Heart left ventricle (tissue), 13 donors: ENCODE measurements around the gene MCCC2.

Source experiments
- CTCF ChIP-seq, 12 donors: fragments of 200-600 bp; sonication (generic) in 4 of 12; IDR thresholded peaks; one replicate each; pipeline versions ENCODE4 v1.5.0 to v1.8.0; 2018 to 2022; ENCODE audit warnings: antibody characterized with exemption in 12 of 12, mild to moderate bottlenecking in 5 of 12
- POLR2A ChIP-seq, 2 donors: fragments of 450-650 bp; IDR thresholded peaks; one replicate each; pipeline ENCODE4 v1.6.1; 2017; ENCODE audit warnings: antibody characterized with exemption in 2 of 2, mild to moderate bottlenecking in 2 of 2, moderate library complexity in 2 of 2
- donor health status: ischemic (EF 13 %, LVEDD 7.1; RV severe dilation, severe dysfunction).
- donor health status: DM: no; HTN: yes; CAD: no.
- donor health status: DM: no; HTN: no; CAD: no.
- donor health status: ischemic (EF 25% LVEDD 6.9; RV normal size, moderate dysfunction).
- donor health status: ischemic (EF 25% LVEDD 5.7; RV mildly dilated, moderate dysfunction).
- donor health status: ischemic (EF 35%, LVEDD 5.7; RV mildly dilated, moderate dysfunction).
- donor health status: nonischemic (EF 11% LVEDD 7.7; RV severe dilation, severe dysfunction).
- donor health status: DM: yes; HTN: yes; CAD: no.
- donor health status: PGD.
- donor health status: ischemic (EF 29% LVEDD 5.4; RV normal size, mild dysfunction).
- donor health status: nonischemic (EF 23%, LVEDD 6.1; RV moderate dilation, normal function).

GRCh38 chr5:71633255-71634155 lies 46.4 kb downstream of the MCCC2 start:
- TF ChIP-seq CTCF (IDR thresholded peaks at IDR 0.05) = no peak
- TF ChIP-seq POLR2A (IDR thresholded peaks at IDR 0.05) = no peak
